SK-N-SH (cell line): ENCODE results near the gene SPTLC2. TPM values are rescaled to one million over a fixed set of nuclear protein-coding genes. Genes with fewer than 3 reads are reported as not detected.

Experiments
- CTCF ChIA-PET: fragments of 300-600, 350-600 bp; formaldehyde crosslinking; extraction: SDS; loops from one replicate; lab custom pipeline; 2021; lab: Yijun Ruan, JAX
- POLR2A ChIA-PET: fragments of 350-600 bp; sonication (Branson Sonifier 250); formaldehyde crosslinking; extraction: SDS; loops from one replicate; lab custom pipeline; 2020; ENCODE audit warnings: antibody characterized with exemption, inconsistent platforms; lab: Yijun Ruan, JAX
- DNase-seq: peaks from one replicate; pipeline ENCODE4 v3.0.0; 2012
- H2AFZ ChIP-seq: fragments of 200-600 bp; sonication (generic); 2 replicates; pipeline ENCODE4 v1.8.1; 2016; ENCODE audit warnings: antibody characterized with exemption, mild to moderate bottlenecking, low read depth
- H3F3A ChIP-seq: fragments of 200-600 bp; sonication (generic); replicated peaks from 2 replicates; pipeline ENCODE3; 2016; ENCODE audit warnings: antibody characterized with exemption, mild to moderate bottlenecking; ENCODE audit not compliant: insufficient read depth
- H3K27ac ChIP-seq, 2 experiments: fragments of 200-500 bp in 1 of 2; fragments of 200-600 bp in 1 of 2; sonication (Bioruptor generic) in 1 of 2; sonication (generic), shearing (Covaris generic) in 1 of 2; 2 replicates each; pipeline versions ENCODE4 v1.5.1 to v1.6.1; 2014 to 2016; ENCODE audit warnings: low read depth in 2 of 2, inconsistent platforms in 1 of 2, low read length in 1 of 2, mild to moderate bottlenecking in 1 of 2, mixed read lengths in 1 of 2
- H3K27me3 ChIP-seq: fragments of 200-600 bp; sonication (generic), shearing (Covaris generic); 2 replicates; pipeline ENCODE4 v1.6.1; 2016; ENCODE audit warnings: mixed run types; ENCODE audit not compliant: insufficient read depth
- H3K36me3 ChIP-seq, 2 experiments: fragments of 200-500 bp in 1 of 2; fragments of 200-600 bp in 1 of 2; sonication (Bioruptor generic) in 1 of 2; sonication (generic) in 1 of 2; replicated peaks in 1 of 2; 2 replicates each; pipeline versions ENCODE3 to v1.5.1; 2014 to 2016; ENCODE audit warnings: low read length in 1 of 2, mild to moderate bottlenecking in 1 of 2; ENCODE audit not compliant: insufficient read depth in 2 of 2, control insufficient read depth in 1 of 2
- H3K4me1 ChIP-seq, 2 experiments: fragments of 200-500 bp in 1 of 2; fragments of 200-600 bp in 1 of 2; sonication (Bioruptor generic) in 1 of 2; sonication (generic), shearing (Covaris generic) in 1 of 2; 2 replicates each; pipeline versions ENCODE4 v1.5.1 to v1.6.1; 2014 to 2016; ENCODE audit warnings: low read depth in 1 of 2, low read length in 1 of 2, mixed run types in 1 of 2; ENCODE audit not compliant: insufficient read depth in 2 of 2, control insufficient read depth in 1 of 2
- H3K4me2 ChIP-seq: fragments of 200-600 bp; sonication (generic), shearing (Covaris generic); 2 replicates; pipeline ENCODE4 v1.6.1; 2017; ENCODE audit warnings: mixed run types
- H3K4me3 ChIP-seq, 2 experiments: fragments of 200-500 bp in 1 of 2; fragments of 200-600 bp in 1 of 2; sonication (Bioruptor generic) in 1 of 2; sonication (generic), shearing (Covaris generic) in 1 of 2; 2 replicates each; pipeline versions ENCODE4 v1.5.1 to v1.8.1; 2014 to 2016; ENCODE audit warnings: low read depth in 2 of 2, inconsistent platforms in 1 of 2, low read length in 1 of 2, mild to moderate bottlenecking in 1 of 2, mixed read lengths in 1 of 2, moderate library complexity in 1 of 2
- H3K79me2 ChIP-seq: fragments of 200-600 bp; sonication (generic); 2 replicates; pipeline ENCODE4 v1.8.1; 2017; ENCODE audit warnings: mild to moderate bottlenecking; ENCODE audit not compliant: insufficient read depth
- H3K9ac ChIP-seq: fragments of 200-600 bp; sonication (generic); 2 replicates; pipeline ENCODE4 v1.6.1; 2017; ENCODE audit warnings: mixed run types
- H3K9me2 ChIP-seq: fragments of 200-600 bp; sonication (generic); 2 replicates; pipeline ENCODE4 v1.6.1; 2017; ENCODE audit warnings: mixed run types
- H3K9me3 ChIP-seq: fragments of 200-600 bp; sonication (generic); 2 replicates; pipeline ENCODE4 v1.6.1; 2017; ENCODE audit warnings: mixed run types, mild to moderate bottlenecking, moderate library complexity
- H4K20me1 ChIP-seq: fragments of 200-600 bp; sonication (generic); 2 replicates; pipeline ENCODE4 v1.6.1; 2017; ENCODE audit warnings: mild to moderate bottlenecking, mixed run types; ENCODE audit not compliant: insufficient read depth
- CHD2 ChIP-seq: fragments of 150-350 bp; IDR thresholded peaks from 2 replicates; pipeline ENCODE4 v1.6.1; 2018; ENCODE audit warnings: low read length; ENCODE audit not compliant: partially characterized antibody
- EZH2phosphoT487 ChIP-seq: fragments of 200-600 bp; sonication (generic); IDR thresholded peaks from 2 replicates; pipeline ENCODE4 v1.6.1; 2017; ENCODE audit warnings: low read depth, mixed run types, mild to moderate bottlenecking, antibody characterized with exemption, moderate library complexity, borderline replicate concordance
- FOXJ3 ChIP-seq: sonication (generic); formaldehyde crosslinking; IDR thresholded peaks from 2 replicates; pipeline ENCODE4 v1.5.1; 2020; ENCODE audit warnings: mild to moderate bottlenecking, missing genetic modification reagents
- MXI1 ChIP-seq: IDR thresholded peaks from 2 replicates; pipeline ENCODE4 v1.6.1; 2012; ENCODE audit warnings: mild to moderate bottlenecking, low read depth, low read length, improper control_type of control experiment
- RFX5 ChIP-seq: IDR thresholded peaks from 2 replicates; pipeline ENCODE4 v1.6.1; 2012; ENCODE audit warnings: mild to moderate bottlenecking, improper control_type of control experiment, low read length
- RXRA ChIP-seq: IDR thresholded peaks from 2 replicates; pipeline ENCODE4 v1.4.0; 2012; ENCODE audit warnings: low read depth, mild to moderate bottlenecking, borderline replicate concordance
- SMC3 ChIP-seq: IDR thresholded peaks from 2 replicates; pipeline ENCODE4 v1.6.1; 2012; ENCODE audit warnings: low read depth, low read length, improper control_type of control experiment
- TCF12 ChIP-seq: IDR thresholded peaks from 2 replicates; pipeline ENCODE4 v1.4.0; 2012
- TEAD4 ChIP-seq: IDR thresholded peaks from 2 replicates; pipeline ENCODE4 v1.4.0; 2012; ENCODE audit warnings: mild to moderate bottlenecking, borderline replicate concordance; ENCODE audit not compliant: insufficient read depth
- USF2 ChIP-seq: fragments of 150-350 bp; IDR thresholded peaks from 2 replicates; pipeline ENCODE4 v1.6.1; 2017; ENCODE audit warnings: antibody characterized with exemption, low read length, low read depth, borderline replicate concordance
- WGBS: methylation state at CpG from one replicate; pipeline ENCODE4 v1.1.6; 2017; ENCODE audit warnings: low lambda C conversion rate; 5-methylcytosine and 5-hydroxymethylcytosine counted together
- polyA plus RNA-seq, 3 experiments: library from polyadenylated mRNA; depleted of rRNA; stranded (reverse); fragments of >200 nt; gene quantifications; 2 replicates each; pipeline ENCODE4 v1.2.3, GENCODE V29; 2012
- TF ChIP-seq, protein P1 (sequence below): IDR thresholded peaks from 2 replicates; pipeline ENCODE4; 2012
- TF ChIP-seq, protein P2 (sequence below): IDR thresholded peaks from 2 replicates; pipeline ENCODE4 v1.6.1; 2012; ENCODE audit warnings: mild to moderate bottlenecking, low read depth, low read length, moderate library complexity
- TF ChIP-seq, protein P3 (sequence below): IDR thresholded peaks from 2 replicates; pipeline ENCODE4 v1.4.0; 2012; ENCODE audit warnings: low read depth

SPTLC2 gene
- polyA plus RNA-seq, 1 of the 3 experiments (the other 2 are of a cell fraction), result 10.2 TPM

- no peak overlapping the region for H2AFZ ChIP-seq
- H3K9ac ChIP-seq, result no peak overlapping the region
- H3K79me2 ChIP-seq, result peaks cover 100% of the 10 kb centered on the region
- H3K4me1 ChIP-seq, result peaks cover 11 to 16% of the 10 kb centered on the region in 2 experiments; a peak in 3 of 4 replicates
- no peak for DNase-seq
- H3K36me3 ChIP-seq, result peaks cover 8 to 35% of the 10 kb centered on the region in 2 experiments
- CTCF ChIA-PET, result no interaction called here
- no peaks in the 10 kb centered on the region for H3K9me2 ChIP-seq
- POLR2A ChIA-PET, result no interaction called here
- no peaks in the 10 kb centered on the region for H3K9me3 ChIP-seq
- peaks cover 29% of the 10 kb centered on the region for H4K20me1 ChIP-seq
- no peak overlapping the region for H3K27ac ChIP-seq
- no peak for TF ChIP-seq TEAD4
- no peak for TF ChIP-seq USF2
- TF ChIP-seq, protein P1, sequence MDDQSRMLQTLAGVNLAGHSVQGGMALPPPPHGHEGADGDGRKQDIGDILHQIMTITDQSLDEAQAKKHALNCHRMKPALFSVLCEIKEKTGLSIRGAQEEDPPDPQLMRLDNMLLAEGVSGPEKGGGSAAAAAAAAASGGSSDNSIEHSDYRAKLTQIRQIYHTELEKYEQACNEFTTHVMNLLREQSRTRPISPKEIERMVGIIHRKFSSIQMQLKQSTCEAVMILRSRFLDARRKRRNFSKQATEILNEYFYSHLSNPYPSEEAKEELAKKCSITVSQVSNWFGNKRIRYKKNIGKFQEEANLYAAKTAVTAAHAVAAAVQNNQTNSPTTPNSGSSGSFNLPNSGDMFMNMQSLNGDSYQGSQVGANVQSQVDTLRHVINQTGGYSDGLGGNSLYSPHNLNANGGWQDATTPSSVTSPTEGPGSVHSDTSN, result no peak
- TF ChIP-seq RXRA, result no peak
- TF ChIP-seq, protein P2, sequence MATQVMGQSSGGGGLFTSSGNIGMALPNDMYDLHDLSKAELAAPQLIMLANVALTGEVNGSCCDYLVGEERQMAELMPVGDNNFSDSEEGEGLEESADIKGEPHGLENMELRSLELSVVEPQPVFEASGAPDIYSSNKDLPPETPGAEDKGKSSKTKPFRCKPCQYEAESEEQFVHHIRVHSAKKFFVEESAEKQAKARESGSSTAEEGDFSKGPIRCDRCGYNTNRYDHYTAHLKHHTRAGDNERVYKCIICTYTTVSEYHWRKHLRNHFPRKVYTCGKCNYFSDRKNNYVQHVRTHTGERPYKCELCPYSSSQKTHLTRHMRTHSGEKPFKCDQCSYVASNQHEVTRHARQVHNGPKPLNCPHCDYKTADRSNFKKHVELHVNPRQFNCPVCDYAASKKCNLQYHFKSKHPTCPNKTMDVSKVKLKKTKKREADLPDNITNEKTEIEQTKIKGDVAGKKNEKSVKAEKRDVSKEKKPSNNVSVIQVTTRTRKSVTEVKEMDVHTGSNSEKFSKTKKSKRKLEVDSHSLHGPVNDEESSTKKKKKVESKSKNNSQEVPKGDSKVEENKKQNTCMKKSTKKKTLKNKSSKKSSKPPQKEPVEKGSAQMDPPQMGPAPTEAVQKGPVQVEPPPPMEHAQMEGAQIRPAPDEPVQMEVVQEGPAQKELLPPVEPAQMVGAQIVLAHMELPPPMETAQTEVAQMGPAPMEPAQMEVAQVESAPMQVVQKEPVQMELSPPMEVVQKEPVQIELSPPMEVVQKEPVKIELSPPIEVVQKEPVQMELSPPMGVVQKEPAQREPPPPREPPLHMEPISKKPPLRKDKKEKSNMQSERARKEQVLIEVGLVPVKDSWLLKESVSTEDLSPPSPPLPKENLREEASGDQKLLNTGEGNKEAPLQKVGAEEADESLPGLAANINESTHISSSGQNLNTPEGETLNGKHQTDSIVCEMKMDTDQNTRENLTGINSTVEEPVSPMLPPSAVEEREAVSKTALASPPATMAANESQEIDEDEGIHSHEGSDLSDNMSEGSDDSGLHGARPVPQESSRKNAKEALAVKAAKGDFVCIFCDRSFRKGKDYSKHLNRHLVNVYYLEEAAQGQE, result no peak
- TF ChIP-seq EZH2phosphoT487, result no peak
- TF ChIP-seq TCF12, result no peak
- TF ChIP-seq, protein P3, sequence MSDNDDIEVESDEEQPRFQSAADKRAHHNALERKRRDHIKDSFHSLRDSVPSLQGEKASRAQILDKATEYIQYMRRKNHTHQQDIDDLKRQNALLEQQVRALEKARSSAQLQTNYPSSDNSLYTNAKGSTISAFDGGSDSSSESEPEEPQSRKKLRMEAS, result no peak
- no peak for TF ChIP-seq RFX5
- TF ChIP-seq CHD2, result no peak
- TF ChIP-seq FOXJ3 (CRISPR knock-in tag), result no peak
- no peak for TF ChIP-seq SMC3
- no peak for TF ChIP-seq MXI1
- H3K27me3 ChIP-seq, result no peaks in the 10 kb centered on the region
- 80% methylated on average over 3 of the region's 3 CpGs for WGBS
- no peak overlapping the region for H3K4me2 ChIP-seq
- peaks cover 7% of the 10 kb centered on the region for H3F3A ChIP-seq
- H3K4me3 ChIP-seq, result no peak overlapping the region
These were observed 16.5 kb downstream of the SPTLC2 start for GRCh38 chr14:77599889-77600288.
